Heart left ventricle (tissue), 16 donors: ENCODE measurements around the gene ZPBP. TPM values are rescaled to one million over a fixed set of nuclear protein-coding genes. Genes with fewer than 3 reads are reported as not detected.

Source experiments
- ATAC-seq, 4 donors: fragments of 200-7000 bp; cut with Tn5 transposase; one replicate each; pipeline ENCODE4 v1.9.1; 2020 to 2022; ENCODE audit warnings: moderate library complexity in 4 of 4, mild to moderate bottlenecking in 3 of 4, moderate number of reproducible peaks in 1 of 4
- DNase-seq, 5 donors: peaks; one replicate each; pipeline ENCODE4 v3.0.0-alpha.2; 2020
- H3K27ac ChIP-seq, 12 donors: fragments of 200-600 bp; sonication (generic) in 4 of 12; one replicate each; pipeline versions ENCODE4 v1.5.0 to v1.8.0; 2016 to 2022; ENCODE audit warnings: mild to moderate bottlenecking in 2 of 12
- H3K27me3 ChIP-seq, 9 donors: fragments of 200-600 bp; sonication (generic) in 2 of 9; one replicate each; pipeline versions ENCODE4 v1.5.1 to v1.8.0; 2016 to 2022; ENCODE audit warnings: mild to moderate bottlenecking in 3 of 9
- H3K36me3 ChIP-seq, 9 donors: fragments of 200-600 bp; sonication (generic) in 2 of 9; one replicate each; pipeline versions ENCODE4 v1.5.0 to v1.8.0; 2018 to 2022; ENCODE audit warnings: mild to moderate bottlenecking in 2 of 9
- H3K4me1 ChIP-seq, 12 donors: fragments of 200-600 bp; sonication (generic) in 4 of 12; one replicate each; pipeline versions ENCODE4 v1.5.0 to v1.8.0; 2016 to 2022; ENCODE audit warnings: mild to moderate bottlenecking in 3 of 12
- H3K4me3 ChIP-seq, 12 donors: fragments of 200-600 bp; sonication (generic) in 4 of 12; one replicate each; pipeline versions ENCODE4 v1.5.0 to v1.8.0; 2017 to 2022; ENCODE audit warnings: mild to moderate bottlenecking in 9 of 12, moderate library complexity in 4 of 12
- H3K9me3 ChIP-seq, 12 donors: fragments of 200-600 bp; sonication (generic) in 4 of 12; one replicate each; pipeline versions ENCODE4 v1.5.0 to v1.8.0; 2016 to 2022; ENCODE audit warnings: mild to moderate bottlenecking in 1 of 12
- CTCF ChIP-seq, 12 donors: fragments of 200-600 bp; sonication (generic) in 4 of 12; IDR thresholded peaks; one replicate each; pipeline versions ENCODE4 v1.5.0 to v1.8.0; 2018 to 2022; ENCODE audit warnings: antibody characterized with exemption in 12 of 12, mild to moderate bottlenecking in 5 of 12
- POLR2A ChIP-seq, 2 donors: fragments of 450-650 bp; IDR thresholded peaks; one replicate each; pipeline ENCODE4 v1.6.1; 2017; ENCODE audit warnings: antibody characterized with exemption in 2 of 2, mild to moderate bottlenecking in 2 of 2, moderate library complexity in 2 of 2
- WGBS, 4 donors: extraction: QIAGEN DNeasy Blood & Tissue Kit in 2 of 4; methylation state at CpG; one replicate each; pipeline versions ENCODE4 v1.1.5 to v1.1.7; 2013 to 2018; 5-methylcytosine and 5-hydroxymethylcytosine counted together
- intact Hi-C, 10 donors: fragments of 100-400 bp; cut with DNase I; formaldehyde crosslinking; loops; one replicate each; pipeline versions ENCODE4 v1.11.1 to v1.14.2; 2022
- polyA plus RNA-seq, 2 donors: library from polyadenylated mRNA; stranded (reverse); fragments of 200-250 nt; gene quantifications; one replicate each; pipeline ENCODE4 v1.2.3, GENCODE V29; 2013
- total RNA-seq, 9 donors: library from RNA; depleted of rRNA in 2 of 9; stranded (reverse); fragments of >200 nt in 2 of 9; fragmentation: NEBNext Ultra II Directional in 3 of 9; extraction: Animal tissue kit (Norgen Biotek cat#: 25700) in 3 of 9; gene quantifications; one replicate each; pipeline versions ENCODE4 v1.1.0 to v1.2.4, GENCODE V29; 2016 to 2023
- donor health status: ischemic (EF 13 %, LVEDD 7.1; RV severe dilation, severe dysfunction).
- donor health status: healthy with polysubstance abuse.
- donor health status: DM: no; HTN: yes; CAD: no.
- donor health status: DM: no; HTN: no; CAD: no.
- donor health status: ischemic (EF 25% LVEDD 6.9; RV normal size, moderate dysfunction).
- donor health status: ischemic (EF 25% LVEDD 5.7; RV mildly dilated, moderate dysfunction).
- donor health status: healthy.
- donor health status: DM: yes; HTN: yes; CAD: no.
- donor health status: ischemic (EF 35%, LVEDD 5.7; RV mildly dilated, moderate dysfunction).
- donor health status: nonischemic (EF 11% LVEDD 7.7; RV severe dilation, severe dysfunction).
- donor health status: DM: yes; HTN: yes; CAD: no.
- donor health status: PGD.
- donor health status: ischemic (EF 29% LVEDD 5.4; RV normal size, mild dysfunction).
- donor health status: nonischemic (EF 23%, LVEDD 6.1; RV moderate dilation, normal function).

Gene ZPBP
- total and polyA plus RNA-seq, 11 donors = not detected

GRCh38 chr7:50121286-50121685 lies 28.2 kb upstream of the ZPBP start:
- H3K27me3 ChIP-seq = peaks cover 0 to 10% (median 0%) of the 10 kb centered on the region in 9 donors
- DNase-seq = no peak
- 80 to 86% (median 84%) methylated on average over 3 of the region's 3 CpGs for WGBS, 4 donors
- intact Hi-C loops = no loop called here
- no peak overlapping the region for H3K4me3 ChIP-seq
- H3K27ac ChIP-seq = no peak overlapping the region
- H3K9me3 ChIP-seq = no peaks in the 10 kb centered on the region
- no peak for ATAC-seq
- H3K36me3 ChIP-seq = no peaks in the 10 kb centered on the region
- H3K4me1 ChIP-seq = no peaks in the 10 kb centered on the region
- TF ChIP-seq POLR2A (IDR thresholded peaks at IDR 0.05) (no peak), CTCF (IDR thresholded peaks at IDR 0.05) (no peak)

- H3K4me1 ChIP-seq = no peaks in the 10 kb centered on the region
- 68 to 76% (median 69%) methylated on average over 9 of the region's 9 CpGs for WGBS, 4 donors
- H3K4me3 ChIP-seq = no peak overlapping the region
- TF ChIP-seq CTCF (IDR thresholded peaks at IDR 0.05) = no peak
- no peak for TF ChIP-seq POLR2A (IDR thresholded peaks at IDR 0.05)
- DNase-seq (no peak), ATAC-seq (no peak)
- peaks cover 0 to 10% (median 0%) of the 10 kb centered on the region in 9 donors for H3K27me3 ChIP-seq
- H3K9me3 ChIP-seq = no peaks in the 10 kb centered on the region
- no peaks in the 10 kb centered on the region for H3K36me3 ChIP-seq
- intact Hi-C loops = no loop called here
- H3K27ac ChIP-seq = no peak overlapping the region
Measured at GRCh38 chr7:50119815-50120637, 27.0 kb upstream of the ZPBP start.

- H3K36me3 ChIP-seq = no peaks in the 10 kb centered on the region
- H3K27me3 ChIP-seq = peaks cover 0 to 5% (median 0%) of the 10 kb centered on the region in 9 donors
- H3K27ac ChIP-seq = no peak overlapping the region
- WGBS, 4 donors = 77 to 83% (median 80%) methylated on average over 2 of the region's 2 CpGs
- no peak for ATAC-seq
- TF ChIP-seq CTCF (IDR thresholded peaks at IDR 0.05) (no peak), POLR2A (IDR thresholded peaks at IDR 0.05) (no peak)
- H3K9me3 ChIP-seq = peaks cover 0 to 20% (median 9%) of the 10 kb centered on the region in 12 donors
- DNase-seq = no peak
- H3K4me1 ChIP-seq = no peaks in the 10 kb centered on the region
- intact Hi-C loops = no loop called here
- no peak overlapping the region for H3K4me3 ChIP-seq
Measured at GRCh38 chr7:50112250-50112649, 19.2 kb upstream of the ZPBP start.

DNA sequence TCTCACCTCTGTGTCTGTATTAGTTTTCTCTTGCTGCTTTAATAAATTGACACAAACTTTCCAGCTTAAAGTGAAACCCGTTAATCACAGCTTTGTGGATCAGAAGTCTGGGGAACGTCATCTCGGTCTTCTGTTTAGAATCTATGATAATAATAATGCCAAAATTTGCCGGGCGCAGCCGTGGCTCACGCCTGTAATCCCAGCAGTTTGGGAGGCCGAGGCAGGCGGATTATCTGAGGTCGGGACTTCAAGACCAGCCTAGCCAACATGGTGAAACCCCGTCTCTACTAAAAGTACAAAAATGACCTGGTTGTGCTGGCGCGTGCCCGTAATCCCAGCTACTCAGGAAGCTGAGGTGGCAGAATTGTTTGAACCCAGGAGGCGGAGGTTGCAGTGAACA lies 8.8 kb upstream of the ZPBP start:
- intact Hi-C loops = no loop called here
- TF ChIP-seq POLR2A (IDR thresholded peaks at IDR 0.05) (no peak), CTCF (IDR thresholded peaks at IDR 0.05) (no peak)
- 90 to 95% (median 92%) methylated on average over 15 of the region's 15 CpGs for WGBS, 4 donors
- Histone ChIP-seq H3K4me3 (no peak overlapping the region), H3K36me3 (no peaks in the 10 kb centered on the region), H3K27me3 (peaks cover 0 to 29% (median 3%) of the 10 kb centered on the region in 9 donors), H3K4me1 (no peaks in the 10 kb centered on the region), H3K9me3 (no peaks in the 10 kb centered on the region), H3K27ac (no peak overlapping the region)
- no peak for ATAC-seq
- no peak for DNase-seq
